HG03060 (cell line): ENCODE data around the gene UBAP1.
"Not testable (repeated sequence)": the region's sequence is repeated elsewhere in the genome, so short reads cannot be mapped to it uniquely, and the experiment has no call there.

Experiments used
- ATAC-seq: cut with Tn5 transposase; IDR thresholded peaks from one replicate; pipeline ENCODE4 v1.9.1; 2021; ENCODE audit warnings: low read depth, moderate number of reproducible peaks; ENCODE audit not compliant: unreplicated experiment

The UBAP1 gene

DNA sequence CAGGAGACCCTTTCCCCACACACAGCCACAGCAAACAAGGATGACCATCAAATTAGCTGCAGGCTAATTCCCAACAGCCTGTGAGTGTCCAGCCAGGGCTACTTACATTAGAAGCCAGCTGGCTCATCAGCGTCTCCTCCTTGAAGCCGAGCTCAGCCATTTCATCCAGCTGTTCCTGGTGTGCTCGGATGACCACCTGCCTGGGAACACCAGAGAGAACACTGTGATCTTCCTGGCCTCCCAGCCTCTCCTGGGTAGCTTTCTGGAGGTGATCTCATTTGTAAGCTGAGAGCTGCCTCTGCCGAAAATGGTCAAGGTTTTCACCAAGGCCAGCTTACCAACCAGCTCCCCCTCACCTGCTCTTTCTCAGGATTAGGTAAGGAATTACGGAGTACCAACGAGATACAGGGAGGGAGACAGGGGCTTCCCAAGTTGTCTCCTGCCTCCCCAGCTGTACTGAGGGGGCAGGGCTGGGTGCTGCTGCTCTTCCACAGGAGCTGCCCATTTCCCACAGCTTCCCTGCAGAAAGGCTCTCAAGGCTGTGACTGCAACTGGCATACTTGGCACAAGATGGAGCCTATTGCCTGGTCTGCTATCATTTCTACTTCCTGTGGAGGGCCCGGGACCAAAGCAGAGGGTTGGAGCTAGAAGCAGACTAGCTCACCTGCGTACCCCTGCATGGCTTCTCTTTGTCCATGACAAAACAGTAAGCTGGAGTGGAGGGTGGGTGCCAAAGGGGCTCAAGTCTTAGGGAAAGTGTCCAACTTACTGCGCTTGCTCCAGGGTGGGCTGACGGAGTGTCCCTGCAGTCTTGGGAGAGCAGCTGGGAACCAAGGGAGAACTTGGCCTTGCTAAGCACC is 76.4 kb downstream of the UBAP1 start:
- no peak for ATAC-seq

DNA sequence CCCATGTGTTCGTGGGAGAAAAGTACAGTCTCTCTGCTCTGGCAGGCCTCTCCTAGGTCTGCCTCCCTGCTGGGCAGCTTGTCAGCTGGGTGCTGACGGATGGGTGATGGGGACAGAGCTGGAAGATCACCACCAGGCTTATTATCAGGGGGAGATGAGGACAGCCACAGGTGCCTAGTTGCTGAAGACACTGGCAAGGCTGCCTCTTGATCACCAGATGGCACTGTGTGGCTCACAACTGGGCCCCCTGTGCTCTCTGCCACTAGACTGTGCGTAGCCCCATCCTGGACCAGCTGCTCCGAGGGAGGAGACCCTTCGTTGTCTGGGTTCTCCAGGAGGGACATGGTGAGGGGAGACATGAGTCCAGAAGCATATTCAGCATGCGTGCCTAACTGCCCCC is 77.3 kb downstream of the UBAP1 start:
- no peak for ATAC-seq

DNA sequence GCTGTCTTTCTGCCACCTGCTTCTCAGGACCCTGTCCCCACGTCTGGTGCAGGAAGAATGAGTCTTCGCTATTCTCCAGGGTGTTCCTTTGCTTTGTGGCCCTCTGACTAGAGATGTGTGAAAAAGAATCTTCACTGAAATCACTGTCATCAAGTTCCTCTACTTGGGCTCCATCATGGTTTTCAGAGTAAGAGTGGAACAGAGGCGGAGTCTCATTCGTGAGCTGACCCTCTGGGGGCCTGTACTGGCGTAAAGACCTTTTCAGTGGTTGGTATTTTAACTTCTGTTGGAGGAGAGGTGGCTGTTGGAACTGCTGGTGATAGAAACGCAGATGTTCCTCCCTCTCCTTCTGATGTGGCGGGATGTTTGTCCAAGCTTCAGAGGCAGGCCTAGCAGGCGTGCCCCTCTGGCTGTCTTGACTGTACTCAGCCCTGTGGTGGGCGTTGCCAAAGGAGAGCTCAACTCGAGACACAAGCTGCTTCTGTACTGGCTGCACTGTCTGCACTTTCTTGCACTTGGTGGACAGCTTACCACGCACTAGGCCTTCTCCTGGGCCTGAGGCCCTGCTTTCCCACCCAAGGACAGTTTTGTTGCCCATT is 78.2 kb downstream of the UBAP1 start:
- no peak for ATAC-seq

DNA sequence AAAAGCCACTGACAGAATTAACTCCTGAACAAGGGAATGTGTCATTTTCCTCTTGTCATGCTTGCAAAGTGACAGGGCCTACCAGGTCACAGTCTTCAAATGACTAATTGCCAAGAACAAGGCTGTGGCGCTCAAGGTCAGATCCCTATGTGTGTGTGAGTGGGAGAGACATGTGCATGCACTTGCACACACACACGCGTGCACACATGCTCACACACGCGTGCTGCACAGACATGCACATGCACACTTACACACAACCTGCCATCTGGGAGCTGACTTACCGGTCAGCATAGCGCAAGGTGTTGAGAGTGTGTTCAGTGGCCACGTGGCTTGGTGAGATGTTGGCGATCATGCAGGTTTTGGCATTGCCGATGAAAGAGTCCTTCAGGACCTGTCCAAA is 80.5 kb downstream of the UBAP1 start:
- ATAC-seq, result no peak

DNA sequence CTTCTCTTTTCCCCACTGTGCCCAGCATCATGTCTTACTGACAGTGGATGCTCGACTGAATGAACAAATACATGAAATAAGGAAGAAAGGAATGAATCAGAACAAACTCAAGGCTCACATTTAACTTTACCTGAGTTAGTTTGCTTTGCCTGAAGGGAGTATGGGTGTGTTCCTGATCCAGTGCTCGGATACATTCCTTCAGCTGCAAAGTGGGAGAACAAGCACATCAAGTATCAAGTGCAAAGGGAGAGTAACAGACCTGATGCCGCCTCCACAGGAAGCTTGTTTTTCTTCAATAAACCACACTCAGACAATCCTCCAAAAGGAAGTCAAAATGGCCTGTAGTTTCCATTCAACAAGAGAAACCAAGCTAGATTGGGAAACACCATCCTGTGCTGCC is 84.1 kb downstream of the UBAP1 start:
- no peak for ATAC-seq

DNA sequence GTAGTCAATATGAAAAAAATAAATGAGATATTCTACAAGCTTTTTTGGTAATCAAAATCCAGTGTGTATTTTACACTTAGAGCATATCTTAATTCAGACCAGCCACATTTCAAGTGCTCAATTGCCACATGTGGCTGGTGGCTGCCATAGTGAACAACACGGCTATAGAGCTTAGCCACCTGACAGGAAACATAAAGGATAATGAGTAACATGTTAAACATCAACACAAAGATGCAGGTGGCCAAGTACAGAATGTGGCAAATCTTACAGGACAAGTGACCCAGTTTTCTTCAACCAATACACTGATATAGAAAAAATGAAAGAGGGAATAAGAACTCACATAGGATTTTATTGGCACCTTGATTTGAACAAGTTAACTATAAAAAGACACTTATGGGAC is 88.8 kb downstream of the UBAP1 start:
- ATAC-seq, result no peak

DNA sequence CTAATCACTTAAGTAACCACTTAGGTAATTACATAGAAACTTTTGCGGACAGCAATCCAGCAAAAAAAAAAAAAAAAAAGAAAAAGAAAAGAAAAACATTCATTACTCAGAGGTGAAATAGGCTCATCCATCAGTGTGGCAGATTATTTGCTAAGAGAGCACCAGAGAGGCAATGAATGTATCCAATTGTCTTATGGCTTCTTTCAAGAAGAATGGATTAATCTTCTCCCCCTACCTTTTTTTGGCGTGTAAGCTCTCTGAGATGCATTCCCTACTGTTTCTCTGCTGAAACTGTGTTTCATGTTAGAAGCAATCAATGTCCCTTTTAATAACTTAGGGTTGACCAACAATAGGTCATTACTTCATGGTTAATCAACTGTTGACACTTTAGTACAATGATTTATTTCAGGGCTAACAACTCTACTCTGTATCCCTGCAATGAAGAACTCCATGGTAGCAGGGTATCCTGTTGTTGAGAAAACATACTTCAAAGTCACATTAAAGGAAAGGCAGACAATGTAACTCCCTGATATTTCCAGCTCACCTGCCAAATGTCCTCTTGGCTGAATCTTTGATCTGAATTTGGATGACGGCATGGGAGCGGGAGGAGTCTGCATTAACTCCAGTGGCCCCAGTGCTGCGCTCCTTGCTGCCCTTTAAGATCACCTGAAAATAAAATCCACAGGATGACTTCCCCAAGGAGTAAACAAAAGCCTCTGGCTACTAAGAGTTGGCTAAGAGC is 92.6 kb downstream of the UBAP1 start:
- no peak for ATAC-seq

DNA sequence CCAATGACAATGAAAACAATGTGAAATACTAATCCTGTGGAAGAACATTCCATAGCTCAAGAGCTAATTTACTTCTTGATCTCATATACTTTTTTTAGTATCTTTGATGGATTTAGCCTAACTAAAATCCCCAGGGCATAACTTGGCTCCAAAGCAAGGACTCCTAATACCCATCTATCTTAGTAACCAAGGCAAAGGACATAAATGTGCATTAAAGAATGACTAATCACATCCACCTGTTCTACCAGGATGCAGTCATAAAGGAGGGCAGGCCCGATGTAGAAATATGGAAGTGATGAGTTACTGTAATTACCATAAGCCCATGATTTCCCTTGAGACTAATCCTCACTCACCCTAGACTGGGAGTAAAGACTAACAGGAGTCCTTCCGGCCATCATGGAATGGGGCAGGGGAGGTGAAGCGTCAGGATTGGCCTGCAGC is 93.3 kb downstream of the UBAP1 start:
- ATAC-seq, result no peak

DNA sequence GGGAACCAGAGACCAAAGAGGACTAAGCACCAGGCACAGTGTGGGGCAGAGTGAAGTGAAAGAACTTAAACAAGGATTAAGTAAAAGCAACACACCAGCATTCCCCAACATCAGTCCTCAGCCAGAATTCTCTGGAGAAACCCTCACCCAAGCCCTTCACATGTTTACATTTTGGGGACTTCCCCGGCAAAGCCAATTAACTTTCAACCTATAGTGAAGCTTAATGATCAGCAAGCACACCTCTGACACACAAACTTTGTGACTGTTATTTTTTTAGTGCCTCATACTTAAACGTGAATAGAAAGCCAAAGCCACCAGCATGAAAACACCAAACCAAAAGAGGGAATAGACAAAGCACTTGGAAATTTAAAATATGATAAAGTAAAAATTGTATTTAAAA is 94.7 kb downstream of the UBAP1 start:
- not testable (repeated sequence) for ATAC-seq

DNA sequence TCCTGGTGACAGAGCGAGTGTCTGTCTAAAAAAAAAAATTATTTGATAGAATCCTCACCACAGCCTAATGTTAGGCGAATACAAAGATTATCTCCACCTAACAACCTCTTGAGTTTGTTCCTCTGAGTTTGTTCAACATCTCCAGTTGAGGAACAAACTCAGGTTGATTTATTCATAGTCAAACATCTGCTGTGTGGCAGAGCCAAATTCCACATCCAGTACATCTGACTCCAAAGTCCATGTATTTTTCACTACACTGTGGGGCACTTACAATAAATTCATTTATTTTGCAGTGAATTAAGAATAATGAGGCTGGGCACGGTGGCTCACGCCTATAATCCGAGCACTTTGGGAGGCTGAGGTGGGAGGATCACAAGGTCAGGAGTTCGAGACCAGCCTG is 97.0 kb downstream of the UBAP1 start:
- ATAC-seq, result no peak

DNA sequence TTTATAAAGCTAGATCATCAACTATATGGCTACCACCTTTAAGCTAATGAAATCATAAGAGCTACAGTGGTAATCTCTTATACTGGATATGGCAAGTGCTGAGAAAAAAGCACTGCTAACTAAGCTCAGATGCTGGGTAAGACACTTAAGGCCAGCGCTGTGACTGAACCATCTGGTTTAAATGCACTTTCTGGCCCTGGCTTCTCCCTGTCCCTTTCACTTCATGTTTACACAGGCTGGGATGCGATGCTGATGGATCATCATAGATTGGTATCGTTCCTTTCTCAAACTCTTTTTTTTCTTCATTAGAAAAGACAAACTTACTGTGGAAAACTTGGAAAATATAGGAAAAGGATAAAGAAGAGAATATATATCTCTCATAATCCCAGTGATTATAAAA is 97.9 kb downstream of the UBAP1 start:
- ATAC-seq, result no peak

DNA sequence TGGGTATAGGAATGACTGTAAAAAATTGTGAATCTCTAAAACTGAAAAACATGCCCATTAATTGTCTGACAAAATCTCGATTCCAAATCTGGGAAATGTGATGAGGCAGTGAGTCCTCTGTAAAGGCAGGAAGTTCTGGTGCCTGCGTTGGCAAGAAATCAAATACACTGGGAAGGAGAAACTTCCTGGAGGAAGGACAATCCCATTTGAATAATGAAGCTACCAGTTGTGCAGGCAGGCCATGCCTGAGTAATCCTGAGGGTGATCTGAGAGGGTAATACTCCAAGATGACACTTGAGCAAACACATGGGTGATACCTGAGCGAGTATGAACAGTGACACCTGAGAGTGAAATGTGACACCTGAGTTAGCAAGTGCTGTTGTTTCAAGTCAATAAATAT is 100.6 kb downstream of the UBAP1 start:
- ATAC-seq, result no peak

DNA sequence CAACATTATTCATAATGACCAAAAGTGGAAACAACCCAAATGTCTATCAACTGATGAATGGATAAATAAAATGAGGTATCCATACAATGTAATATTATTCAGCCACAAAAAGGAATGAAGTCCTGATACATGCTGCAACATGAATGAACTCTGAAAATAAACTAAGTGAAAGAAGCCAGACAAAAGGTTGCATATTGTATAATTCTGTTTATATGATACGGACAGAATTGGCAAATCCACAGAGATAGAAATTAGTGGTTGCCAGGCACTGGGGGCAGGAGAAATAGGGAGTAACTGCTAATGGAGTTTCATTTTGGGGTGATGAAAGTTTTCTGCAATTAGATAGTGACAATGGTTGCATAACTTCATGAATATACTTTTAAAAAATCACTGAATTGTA is 103.3 kb downstream of the UBAP1 start:
- ATAC-seq, result no peak

DNA sequence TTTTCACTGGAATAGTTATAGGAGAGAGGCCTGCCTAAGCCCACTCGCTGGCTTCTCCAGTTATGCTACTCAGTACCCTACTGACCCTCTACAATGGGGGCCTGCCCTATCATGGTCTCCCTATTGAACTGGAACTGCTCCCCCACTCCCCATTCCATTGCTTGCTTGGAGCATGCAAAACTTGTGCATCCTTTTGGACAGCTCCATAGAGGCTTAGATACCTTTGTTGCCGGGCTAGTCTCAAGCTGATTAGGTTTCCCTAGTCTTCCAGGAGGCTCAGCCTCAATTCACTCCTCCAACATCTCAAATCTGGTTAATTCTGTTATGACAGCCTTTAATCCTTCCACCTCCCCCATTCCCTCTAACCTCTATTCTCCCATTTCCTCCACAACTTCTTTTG is 110.3 kb downstream of the UBAP1 start:
- ATAC-seq, result no peak

DNA sequence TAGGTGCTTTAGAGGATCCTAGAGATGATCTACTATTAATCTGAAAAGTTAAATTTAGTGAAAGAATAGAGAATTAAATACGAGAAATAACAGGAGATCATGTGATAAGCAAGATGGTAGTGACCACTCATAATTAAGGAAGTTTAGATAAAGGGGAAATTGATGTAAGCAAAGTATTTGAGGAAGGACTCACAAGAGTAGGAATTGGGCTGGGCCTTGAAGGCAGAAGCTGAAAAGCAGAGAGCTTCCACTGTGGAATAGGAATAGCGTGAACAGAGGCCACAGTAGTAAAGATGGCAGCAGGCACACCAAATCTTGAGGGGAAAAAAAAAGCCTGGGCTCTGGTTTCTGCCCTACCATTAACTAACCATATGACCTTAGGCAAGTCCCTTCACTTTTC is 112.2 kb downstream of the UBAP1 start:
- no peak for ATAC-seq

DNA sequence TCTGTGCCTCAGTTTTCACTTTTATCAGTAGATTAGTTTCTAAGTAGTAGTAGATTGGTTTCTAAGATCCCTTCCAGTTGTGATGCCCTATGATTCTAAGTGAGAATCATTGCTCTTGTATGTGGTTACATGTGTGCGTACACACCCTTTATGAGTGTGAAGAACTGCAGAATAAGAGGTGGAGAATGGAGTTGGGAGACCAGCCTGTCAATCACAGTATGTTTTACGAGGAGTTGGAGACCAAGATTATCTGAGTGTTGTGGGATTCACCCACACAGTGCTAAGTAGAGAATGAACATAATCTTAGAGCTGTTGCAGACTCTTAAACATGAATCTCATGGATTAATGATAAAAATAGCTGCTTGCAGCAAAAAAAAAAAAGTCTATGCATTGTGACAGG is 112.6 kb downstream of the UBAP1 start:
- ATAC-seq, result no peak

DNA sequence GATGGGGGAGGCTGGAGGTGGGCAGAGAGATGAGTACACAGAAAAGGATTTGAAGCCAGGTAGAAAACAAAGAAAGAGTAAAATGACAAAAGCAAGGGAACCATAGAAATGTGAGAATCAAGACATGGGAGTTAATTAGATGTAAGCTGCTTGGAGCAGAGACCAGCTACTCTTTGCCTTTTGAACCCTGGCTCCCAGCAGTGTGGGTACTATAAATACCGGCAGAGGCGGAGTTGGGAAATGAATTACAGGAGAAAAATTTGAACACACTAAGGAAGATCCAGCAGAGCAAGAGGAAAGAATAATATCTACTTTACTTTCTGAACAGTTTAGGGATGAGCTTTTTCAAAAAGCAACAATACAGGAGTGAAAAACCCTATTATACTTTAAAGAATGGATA is 113.7 kb downstream of the UBAP1 start:
- no peak for ATAC-seq

DNA sequence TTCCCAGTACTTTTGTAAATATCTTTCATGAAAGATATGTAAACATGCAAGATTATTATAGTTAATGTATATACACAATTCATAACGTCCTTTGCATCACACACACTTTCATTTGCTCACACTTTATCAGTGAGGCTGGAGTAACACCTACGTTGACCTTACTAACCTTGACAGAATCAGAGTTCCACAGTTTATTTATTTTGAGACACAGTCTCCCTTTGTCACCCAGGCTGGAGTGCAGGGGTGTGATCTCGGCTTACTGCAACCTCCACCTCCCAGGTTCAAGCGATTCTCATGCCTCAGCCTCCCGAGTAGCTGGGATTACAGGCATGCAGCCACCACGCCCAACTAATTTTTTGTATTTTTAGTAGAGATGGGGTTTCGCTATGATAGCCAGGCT is 122.2 kb downstream of the UBAP1 start:
- not testable (repeated sequence) for ATAC-seq
